Fibroblast of skin of left quadriceps (primary cell): ENCODE results near the gene RBKS.

Experiments used
- DNase-seq, 2 experiments: peaks; one replicate each; pipeline ENCODE4 v3.0.0-alpha.2; 2013; ENCODE audit warnings: low read depth in 2 of 2

The RBKS gene

DNA sequence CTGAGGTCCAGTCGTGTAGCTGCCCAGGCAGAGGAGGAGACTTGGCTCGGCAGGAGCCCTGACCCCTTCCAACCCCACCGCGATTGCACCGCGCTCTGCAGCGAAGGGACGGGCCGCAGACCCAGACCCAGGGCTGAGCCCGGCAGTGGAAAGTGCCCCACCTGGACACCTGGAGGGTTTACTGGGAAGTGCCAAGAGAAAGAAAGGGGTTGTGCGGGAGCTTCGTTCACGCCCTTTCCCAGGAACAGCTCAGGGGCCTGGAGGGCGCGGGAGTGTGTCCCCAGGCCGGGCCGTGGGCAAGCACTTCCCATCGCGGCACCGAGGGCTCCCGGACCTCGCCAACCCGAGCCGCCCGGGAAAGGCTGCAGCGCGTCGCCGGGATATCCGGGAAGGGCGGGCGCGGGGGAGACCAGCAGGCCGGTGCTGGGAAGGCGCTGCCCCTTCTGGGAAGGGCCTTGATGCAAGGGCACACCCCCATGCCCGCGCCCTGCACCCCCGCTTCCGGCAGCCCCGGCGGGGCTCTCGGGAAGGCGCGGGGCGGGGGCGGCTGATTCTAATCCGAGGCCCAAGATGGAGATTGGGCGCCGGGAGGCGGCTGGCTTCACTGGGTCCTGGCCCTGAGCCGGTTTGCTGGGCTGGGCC lies 154.8 kb downstream of the RBKS start:
- DNase-seq, result peak in 1 of 2 experiments; percentile 43

DNA sequence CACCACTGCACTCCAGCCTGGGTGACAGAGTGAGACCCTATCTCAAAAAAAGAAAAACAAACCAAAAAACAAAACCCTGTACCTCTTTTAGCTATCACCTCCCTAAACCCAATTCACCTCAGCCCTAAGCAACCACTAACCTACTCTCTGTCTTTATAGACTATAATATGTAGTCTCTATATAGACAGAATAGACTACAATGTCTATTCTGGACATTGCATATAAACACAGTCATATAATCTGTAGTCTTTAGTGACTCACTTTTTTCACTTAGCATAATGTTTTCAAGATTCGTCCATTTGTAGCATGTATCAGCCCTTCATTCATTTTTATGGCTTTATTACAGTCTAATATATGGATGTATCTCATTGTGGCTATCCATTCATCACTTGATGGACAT lies 155.9 kb downstream of the RBKS start:
- no peak for DNase-seq
